HK-2 (cell line): ENCODE data around the gene ZNF569.
"Not testable (repeated sequence)": the region's sequence is repeated elsewhere in the genome, so short reads cannot be mapped to it uniquely, and the experiment has no call there.

Source experiments
- DNase-seq: peaks from one replicate; pipeline ENCODE4 v3.0.0-alpha.2; 2018; ENCODE audit not compliant: unreplicated experiment

The ZNF569 gene

GRCh38 chr19:37466798-37467607, at the start of gene ZNF569:
ZNF569 (minus strand) TSS chr19:37467444; CDS start chr19:37444921, 22,523 bp downstream.
- DNase-seq, result peak; percentile 85

- no peak for DNase-seq
Observed at GRCh38 chr19:37513397-37513796, 46.2 kb upstream of the ZNF569 start.

- DNase-seq, result no peak
Observed at GRCh38 chr19:37511821-37512220, 44.6 kb upstream of the ZNF569 start.

- DNase-seq, result no peak
Observed at GRCh38 chr19:37511186-37511585, 43.9 kb upstream of the ZNF569 start.

- no peak for DNase-seq
Observed at GRCh38 chr19:37507167-37507464, 39.9 kb upstream of the ZNF569 start.

GRCh38 chr19:37506387-37507166, 39.3 kb upstream of the ZNF569 start, which contains the start of gene ZNF793:
ZNF793 (plus strand) TSS chr19:37506939; CDS start chr19:37523440, 16,501 bp downstream.
- DNase-seq, result peak; percentile 74

GRCh38 chr19:37505958-37506386, 38.7 kb upstream of the ZNF569 start:
- DNase-seq, result no peak

GRCh38 chr19:37492213-37492612, 25.0 kb upstream of the ZNF569 start:
- DNase-seq, result no peak

- no peak for DNase-seq
Observed at GRCh38 chr19:37484406-37485168, 17.3 kb upstream of the ZNF569 start.

- DNase-seq, result no peak
Observed at GRCh38 chr19:37472165-37472564, 4.9 kb upstream of the ZNF569 start.

- DNase-seq, result no peak
Observed at GRCh38 chr19:37470216-37470615, 3.0 kb upstream of the ZNF569 start.

GRCh38 chr19:37468961-37469777, 1.9 kb upstream of the ZNF569 start, which contains the start of gene ZNF570:
ZNF570 (plus strand) TSS chr19:37469356; CDS start chr19:37470355, 999 bp downstream.
- peak; percentile 77 for DNase-seq

GRCh38 chr19:37467608-37468090, 405 bp upstream of the ZNF569 start:
- DNase-seq, result no peak

- DNase-seq, result no peak
Observed at GRCh38 chr19:37466277-37466797, 907 bp downstream of the ZNF569 start.

- DNase-seq, result no peak
Observed at GRCh38 chr19:37452500-37453245, 14.6 kb downstream of the ZNF569 start.

- DNase-seq, result no peak
Observed at GRCh38 chr19:37413313-37414084, 53.7 kb downstream of the ZNF569 start.

GRCh38 chr19:37412700-37413099, 54.5 kb downstream of the ZNF569 start:
- DNase-seq, result no peak

GRCh38 chr19:37406140-37406846, 61.0 kb downstream of the ZNF569 start:
- not testable (repeated sequence) for DNase-seq

GRCh38 chr19:37403403-37403802, 63.8 kb downstream of the ZNF569 start:
- DNase-seq, result no peak
